ENCODE results near the gene TRIM15. TPM values are rescaled to one million over a fixed set of nuclear protein-coding genes. Genes with fewer than 3 reads are reported as not detected.

The TRIM15 gene
- total RNA-seq, 1 experiment from 2014 or later: 0.20 TPM

DNA sequence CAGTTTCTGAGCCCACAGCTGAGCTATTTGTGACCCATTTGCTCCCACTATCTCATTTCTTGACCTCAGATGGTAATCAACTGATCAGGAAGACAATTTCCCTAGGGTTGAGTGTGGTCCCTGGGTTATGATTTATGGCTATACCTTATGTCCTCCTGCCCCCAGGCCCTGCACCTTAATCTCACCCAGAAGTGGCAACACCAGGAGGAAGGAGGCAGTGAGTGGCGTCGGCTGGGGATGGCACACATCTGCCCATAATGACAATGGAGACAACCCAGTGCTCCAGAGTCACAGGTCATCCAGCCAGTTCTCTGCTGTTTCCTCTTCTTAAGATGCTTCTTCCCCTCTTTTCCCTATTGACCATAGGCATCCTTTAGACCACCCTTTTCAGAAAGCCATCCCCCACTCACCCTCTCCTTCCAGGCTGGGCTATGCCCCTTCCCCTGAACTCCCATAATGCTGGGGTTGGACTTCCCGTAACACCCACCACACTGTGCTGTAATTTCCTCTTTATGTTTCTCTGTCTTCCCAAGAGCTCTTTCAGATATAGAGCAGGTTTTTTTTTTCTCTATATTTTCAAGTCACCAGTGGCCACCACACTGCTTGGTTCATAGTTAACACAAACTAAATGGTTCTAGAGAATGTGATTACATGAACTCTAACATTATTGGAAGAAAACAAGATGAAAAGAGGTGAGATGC is 10.3 kb upstream of the TRIM15 start:
- H3K4me3 Mint-ChIP-seq: no peak overlapping the region
- WGBS (ENCODE audit: extremely low coverage, insufficient read length, low lambda C conversion rate): no CpG with 5 or more reads among the region's 3 CpGs
- no peak overlapping the region for H3K14ac ChIP-seq (ENCODE audit: insufficient read depth, low read length)
- no peaks in the 10 kb centered on the region for H3K9me3 ChIP-seq (ENCODE audit: control insufficient read depth, low read depth, low read length)
- H3K9me3 Mint-ChIP-seq: no peaks in the 10 kb centered on the region
- no peak overlapping the region for H3T11ph ChIP-seq (ENCODE audit: low read length)
- no peak overlapping the region for H4K8ac ChIP-seq (replicated peaks; ENCODE audit: insufficient read length, low read depth, low read length)
- H2AFZ ChIP-seq (ENCODE audit: low read length): no peak overlapping the region
- peaks cover 59% of the 10 kb centered on the region for H3K27me3 Mint-ChIP-seq (ENCODE audit: low read depth)
- H4K91ac ChIP-seq (ENCODE audit: insufficient read length, low read depth, low read length): no peak overlapping the region
- no peak overlapping the region for H3K4ac ChIP-seq (ENCODE audit: low read depth, low read length)
- no peaks in the 10 kb centered on the region for H3K79me1 ChIP-seq (ENCODE audit: insufficient read depth, low read depth, low read length, poor library complexity, severe bottlenecking)
- no peaks in the 10 kb centered on the region for H4K20me1 ChIP-seq (ENCODE audit: control insufficient read depth, insufficient read depth, insufficient read length)
- no peak for DNase-seq
- H3K27ac ChIP-seq (ENCODE audit: insufficient read length, low read depth, low read length): no peak overlapping the region
- no peak overlapping the region for H3K23ac ChIP-seq (ENCODE audit: insufficient read length, low read depth, low read length)
- no peak overlapping the region for H3K27ac Mint-ChIP-seq
- no peak overlapping the region for H3K56ac ChIP-seq (ENCODE audit: insufficient read length, low read depth, low read length)
- no peak overlapping the region for H2BK20ac ChIP-seq (ENCODE audit: low read depth, low read length, poor library complexity, severe bottlenecking)
- TF ChIP-seq CTCF (conservative IDR thresholded peaks at IDR 0.05): no peak
- peaks cover 2% of the 10 kb centered on the region in 2 experiments; a peak in 1 of 4 replicates for H3K4me1 Mint-ChIP-seq
- H3K18ac ChIP-seq (ENCODE audit: insufficient read length, low read depth, low read length): no peak overlapping the region
- H3K23me2 ChIP-seq (ENCODE audit: insufficient read length, low read depth, low read length, poor library complexity, severe bottlenecking): no peaks in the 10 kb centered on the region
- no peaks in the 10 kb centered on the region for H3K4me1 ChIP-seq (ENCODE audit: insufficient read depth, low read length)
- H2BK5ac ChIP-seq (ENCODE audit: insufficient read length, low read length): no peak overlapping the region
- H3K36me3 Mint-ChIP-seq (ENCODE audit: insufficient read depth in 1 of 3, low read depth in 3 of 3): no peaks in the 10 kb centered on the region
- no peak overlapping the region for H2BK12ac ChIP-seq (ENCODE audit: insufficient read length, low read depth, low read length)
- no peak overlapping the region for H2BK120ac ChIP-seq (ENCODE audit: low read depth, low read length, poor library complexity, severe bottlenecking)
- no peak overlapping the region for H4K5ac ChIP-seq (ENCODE audit: insufficient read length, low read depth, low read length)
- H3K27me3 ChIP-seq (ENCODE audit: insufficient read depth, low read length): no peaks in the 10 kb centered on the region
- H3K4me2 ChIP-seq (ENCODE audit: insufficient read depth, insufficient read length, low read length): no peak overlapping the region
- H2BK15ac ChIP-seq (ENCODE audit: low read depth, low read length): no peak overlapping the region
- no peaks in the 10 kb centered on the region for H3K79me2 ChIP-seq (ENCODE audit: insufficient read depth, low read length)
- no peak overlapping the region for H3K9ac ChIP-seq (ENCODE audit: extremely low read depth, insufficient read length, low read length)
- H2AK5ac ChIP-seq (ENCODE audit: insufficient read length, low read length): no peak overlapping the region

Data from H9 (cell line).